ENCODE data around the gene SEL1L3.
"Not testable (repeated sequence)": the region's sequence is repeated elsewhere in the genome, so short reads cannot be mapped to it uniquely, and the experiment has no call there.

Gene SEL1L3

GRCh38 chr4:25879091-25879584 lies 16.4 kb upstream of the SEL1L3 start:
- DNase-seq = no peak

- DNase-seq = no peak
Measured at GRCh38 chr4:25878676-25879075, 15.9 kb upstream of the SEL1L3 start.

GRCh38 chr4:25875281-25875745 lies 12.5 kb upstream of the SEL1L3 start:
- DNase-seq = no peak

GRCh38 chr4:25874655-25875054 lies 11.9 kb upstream of the SEL1L3 start:
- DNase-seq = no peak

- DNase-seq = no peak
Measured at GRCh38 chr4:25873632-25874129, 10.9 kb upstream of the SEL1L3 start.

- no peak for DNase-seq
Measured at GRCh38 chr4:25872851-25873631, 10.3 kb upstream of the SEL1L3 start.

GRCh38 chr4:25870081-25870480 lies 7.3 kb upstream of the SEL1L3 start:
- no peak for DNase-seq

- DNase-seq = no peak
Measured at GRCh38 chr4:25867781-25868294, 5.0 kb upstream of the SEL1L3 start.

- DNase-seq = not testable (repeated sequence)
Measured at GRCh38 chr4:25866401-25866800, 3.6 kb upstream of the SEL1L3 start.

GRCh38 chr4:25865586-25865985 lies 2.8 kb upstream of the SEL1L3 start:
- DNase-seq = no peak

- DNase-seq = no peak
Measured at GRCh38 chr4:25863831-25864418, 1.1 kb upstream of the SEL1L3 start.

GRCh38 chr4:25863347-25863784 lies 578 bp upstream of the SEL1L3 start:
- no peak for DNase-seq

- DNase-seq = peak in 1 of 2 donors; percentile 39
Measured at GRCh38 chr4:25861951-25862410, 807 bp downstream of the SEL1L3 start.

- no peak for DNase-seq
Measured at GRCh38 chr4:25861280-25861950, 1.4 kb downstream of the SEL1L3 start.

- no peak for DNase-seq
Measured at GRCh38 chr4:25860586-25861279, 2.1 kb downstream of the SEL1L3 start.

- no peak for DNase-seq
Measured at GRCh38 chr4:25859429-25860148, 3.2 kb downstream of the SEL1L3 start.

GRCh38 chr4:25857851-25858400 lies 4.9 kb downstream of the SEL1L3 start:
- no peak for DNase-seq

GRCh38 chr4:25857403-25857802 lies 5.4 kb downstream of the SEL1L3 start:
- DNase-seq = no peak

GRCh38 chr4:25856756-25857155 lies 6.0 kb downstream of the SEL1L3 start:
- DNase-seq = no peak

- DNase-seq = no peak
Measured at GRCh38 chr4:25852103-25852502, 10.7 kb downstream of the SEL1L3 start.

GRCh38 chr4:25847329-25847728 lies 15.5 kb downstream of the SEL1L3 start:
- no peak for DNase-seq
